OCI-LY7 (cell line): ENCODE results near the gene NDC80. TPM values are rescaled to one million over a fixed set of nuclear protein-coding genes. Genes with fewer than 3 reads are reported as not detected.

Experiments used
- BruUV-seq: library from RNA; stranded (reverse); fragments of 400-500 nt; replicated peaks from 2 replicates; lab custom pipeline; 2021; lab: Mats Ljungman, UMichigan
- CTCF ChIA-PET: fragments of 300-600 bp; sonication (Branson Sonifier 250); formaldehyde crosslinking; loops from one replicate; lab custom pipeline; 2022; ENCODE audit warnings: antibody characterized with exemption; ENCODE audit not compliant: unreplicated experiment; lab: Charles Lee
- POLR2A ChIA-PET: fragments of 300-600 bp; sonication (Branson Sonifier 250); formaldehyde crosslinking; loops from one replicate; lab custom pipeline; 2022; ENCODE audit warnings: antibody characterized with exemption; lab: Charles Lee
- DNase-seq: peaks from one replicate; pipeline ENCODE4 v3.0.0-alpha.2; 2015; ENCODE audit warnings: low spot score
- H2AFZ ChIP-seq: fragments of 200-600 bp; sonication (generic), shearing (Covaris generic); 2 replicates; pipeline ENCODE4 v1.6.1; 2014; ENCODE audit warnings: mild to moderate bottlenecking, antibody characterized with exemption, low read length, moderate library complexity
- H3K27ac ChIP-seq: fragments of 200-600 bp; sonication (generic); 2 replicates; pipeline ENCODE4 v1.5.1; 2014; ENCODE audit warnings: mixed run types, low read depth, mild to moderate bottlenecking, moderate library complexity, low read length, inconsistent platforms; ENCODE audit not compliant: poor library complexity, severe bottlenecking
- H3K36me3 ChIP-seq: fragments of 200-600 bp; sonication (generic); 2 replicates; pipeline ENCODE4 v1.6.1; 2014; ENCODE audit warnings: mild to moderate bottlenecking, antibody characterized with exemption, low read length, moderate library complexity, mixed read lengths; ENCODE audit not compliant: insufficient read depth
- H3K4me1 ChIP-seq: fragments of 200-600 bp; sonication (generic); 2 replicates; pipeline ENCODE4 v1.5.1; 2014; ENCODE audit warnings: mild to moderate bottlenecking, low read length; ENCODE audit not compliant: insufficient read depth, poor library complexity, severe bottlenecking
- H3K4me2 ChIP-seq: fragments of 200-600 bp; sonication (generic); 2 replicates; pipeline ENCODE4 v1.6.1; 2014; ENCODE audit warnings: mild to moderate bottlenecking, low read length
- H3K4me3 ChIP-seq: fragments of 200-600 bp; sonication (generic); 2 replicates; pipeline ENCODE4 v1.5.1; 2014; ENCODE audit warnings: mild to moderate bottlenecking, low read depth, low read length; ENCODE audit not compliant: poor library complexity, severe bottlenecking
- H3K79me2 ChIP-seq: fragments of 200-600 bp; sonication (generic); 2 replicates; pipeline ENCODE4 v1.6.1; 2016; ENCODE audit warnings: low read depth, mild to moderate bottlenecking, low read length, moderate library complexity, mixed read lengths; ENCODE audit not compliant: insufficient read depth
- H3K9me2 ChIP-seq: fragments of 200-600 bp; sonication (generic); 2 replicates; pipeline ENCODE4 v1.6.1; 2016; ENCODE audit warnings: mild to moderate bottlenecking, low read length, mixed read lengths; ENCODE audit not compliant: insufficient read depth
- H3K9me3 ChIP-seq: fragments of 200-600 bp; sonication (generic); 2 replicates; pipeline ENCODE4 v1.6.1; 2014; ENCODE audit warnings: mild to moderate bottlenecking, mixed run types, low read length, mixed read lengths
- H4K20me1 ChIP-seq: fragments of 200-600 bp; sonication (generic); 2 replicates; pipeline ENCODE4 v1.6.1; 2014; ENCODE audit warnings: mild to moderate bottlenecking, antibody characterized with exemption, low read length, moderate library complexity, mixed read lengths; ENCODE audit not compliant: insufficient read depth
- CTCF ChIP-seq: fragments of 200-600 bp; sonication (generic); conservative IDR thresholded peaks from 2 replicates; pipeline ENCODE4 v1.5.1; 2014; ENCODE audit warnings: mild to moderate bottlenecking, antibody characterized with exemption, low read length, moderate library complexity, mixed read lengths
- EZH2phosphoT487 ChIP-seq: fragments of 200-600 bp; sonication (generic); IDR thresholded peaks from 2 replicates; pipeline ENCODE4 v1.6.1; 2018; ENCODE audit warnings: low read depth, borderline replicate concordance, mild to moderate bottlenecking, mixed run types, antibody characterized with exemption, low read length, moderate library complexity, mixed read lengths
- intact Hi-C: fragments of 100-400 bp; cut with micrococcal nuclease; formaldehyde crosslinking; loops from one replicate; pipeline ENCODE4 v1.10.0; 2022; ENCODE audit not compliant: unreplicated experiment
- total RNA-seq, 2 experiments: library from RNA; depleted of rRNA in 1 of 2; stranded (reverse); fragments of >200 nt in 1 of 2; shearing (Covaris generic) in 1 of 2; gene quantifications; 2 replicates each; pipeline ENCODE4 v1.2.3, GENCODE V29; 2014 to 2022

Gene NDC80
- total RNA-seq, 2 experiments from 2014 or later: 91.1 to 105 TPM

- peaks cover 59% of the 10 kb centered on the region for H3K36me3 ChIP-seq
- no peak for TF ChIP-seq EZH2phosphoT487
- no peak for TF ChIP-seq CTCF
- intact Hi-C loops: loop anchor here (5.0 kb wide), 1 partner anchor 675 kb away; the partner anchor contains the start of gene MYL12A
- H3K4me3 ChIP-seq: peak overlapping the region; percentile 84
- peak overlapping the region; percentile 66; the same call in 1 of the 2 replicates for H2AFZ ChIP-seq
- H3K4me2 ChIP-seq: peak overlapping the region; percentile 95
- POLR2A ChIA-PET: interaction anchor here (1.4 to 2.0 kb wide), 5 partner anchors 10 to 64 kb away, joined by 3 to 7 read pairs (median 5); no protein-coding TSS in a partner anchor
- H4K20me1 ChIP-seq: peaks cover 4% of the 10 kb centered on the region; the same call in 1 of the 2 replicates
- H3K4me1 ChIP-seq: peaks cover 19% of the 10 kb centered on the region
- peak overlapping the region; percentile 78 for H3K27ac ChIP-seq
- no peaks in the 10 kb centered on the region for H3K9me2 ChIP-seq
- DNase-seq: no peak
- H3K9me3 ChIP-seq: no peaks in the 10 kb centered on the region
- peaks cover 79% of the 10 kb centered on the region for H3K79me2 ChIP-seq
- TSS peak; percentile 67 for BruUV-seq
- CTCF ChIA-PET: no interaction called here
Measured at GRCh38 chr18:2572171-2572569, 813 bp downstream of the NDC80 start.

- peaks cover 19% of the 10 kb centered on the region for H3K4me1 ChIP-seq
- DNase-seq: no peak
- H3K4me2 ChIP-seq: peak overlapping the region; percentile 95
- no peak for TF ChIP-seq EZH2phosphoT487
- TF ChIP-seq CTCF: no peak
- no peak overlapping the region for H2AFZ ChIP-seq
- no peaks in the 10 kb centered on the region for H3K9me3 ChIP-seq
- ChIA-PET CTCF (no interaction called here), POLR2A (interaction anchor here (0.6 to 3.1 kb wide), 10 partner anchors 10 to 115 kb away, joined by 3 to 11 read pairs (median 7); partner anchors contain the start of gene SMCHD1)
- BruUV-seq: no TSS peak
- intact Hi-C loops: loop anchor here (5.0 kb wide), 1 partner anchor 674 kb away; the partner anchor contains the start of gene MYL12A
- peak overlapping the region; percentile 84 for H3K4me3 ChIP-seq
- peak overlapping the region; percentile 78 for H3K27ac ChIP-seq
- H3K9me2 ChIP-seq: no peaks in the 10 kb centered on the region
- H3K79me2 ChIP-seq: peaks cover 79% of the 10 kb centered on the region
- H3K36me3 ChIP-seq: peaks cover 59% of the 10 kb centered on the region
- H4K20me1 ChIP-seq: peaks cover 4% of the 10 kb centered on the region; the same call in 1 of the 2 replicates
Measured at GRCh38 chr18:2572892-2573291, 1.5 kb downstream of the NDC80 start.

- H3K4me1 ChIP-seq: peaks cover 19% of the 10 kb centered on the region
- BruUV-seq: no TSS peak
- no peak for TF ChIP-seq CTCF
- TF ChIP-seq EZH2phosphoT487: no peak
Measured at GRCh38 chr18:2573408-2573807, 2.1 kb downstream of the NDC80 start.

More at GRCh38 chr18:2573408-2573807, 2.1 kb downstream of the NDC80 start:
- H3K9me2 ChIP-seq: no peaks in the 10 kb centered on the region
- intact Hi-C loops: loop anchor here (5.0 kb wide), 1 partner anchor 674 kb away; the partner anchor contains the start of gene MYL12A
- no peak overlapping the region for H2AFZ ChIP-seq
- peak overlapping the region; percentile 84 for H3K4me3 ChIP-seq
- peaks cover 82% of the 10 kb centered on the region for H3K79me2 ChIP-seq
- H3K4me2 ChIP-seq: peak overlapping the region; percentile 95
- H3K9me3 ChIP-seq: no peaks in the 10 kb centered on the region
- ChIA-PET CTCF (no interaction called here), POLR2A (interaction anchor here (0.6 to 3.1 kb wide), 13 partner anchors 10 to 240 kb away, joined by 3 to 11 read pairs (median 7); partner anchors contain the start of gene SMCHD1)
- DNase-seq: no peak
- H3K36me3 ChIP-seq: peaks cover 60% of the 10 kb centered on the region
- peak overlapping the region; percentile 1 for H3K27ac ChIP-seq
- peaks cover 4% of the 10 kb centered on the region; the same call in 1 of the 2 replicates for H4K20me1 ChIP-seq
